GM23248 (cell line): ENCODE results near the gene PLCB3.
"Not testable (repeated sequence)": the region's sequence is repeated elsewhere in the genome, so short reads cannot be mapped to it uniquely, and the experiment has no call there.

Experiments
- EZH2 ChIP-seq: fragments of 200-600 bp; sonication (generic); IDR thresholded peaks from 2 replicates; pipeline ENCODE4 v1.6.1; 2018; ENCODE audit warnings: antibody characterized with exemption, mild to moderate bottlenecking; ENCODE audit not compliant: insufficient read depth, poor library complexity, severe bottlenecking
- EZH2phosphoT487 ChIP-seq: fragments of 200-600 bp; sonication (generic); IDR thresholded peaks from 2 replicates; pipeline ENCODE4 v1.6.1; 2018; ENCODE audit warnings: antibody characterized with exemption, moderate library complexity, mild to moderate bottlenecking, low read depth; ENCODE audit not compliant: insufficient read depth

DNA sequence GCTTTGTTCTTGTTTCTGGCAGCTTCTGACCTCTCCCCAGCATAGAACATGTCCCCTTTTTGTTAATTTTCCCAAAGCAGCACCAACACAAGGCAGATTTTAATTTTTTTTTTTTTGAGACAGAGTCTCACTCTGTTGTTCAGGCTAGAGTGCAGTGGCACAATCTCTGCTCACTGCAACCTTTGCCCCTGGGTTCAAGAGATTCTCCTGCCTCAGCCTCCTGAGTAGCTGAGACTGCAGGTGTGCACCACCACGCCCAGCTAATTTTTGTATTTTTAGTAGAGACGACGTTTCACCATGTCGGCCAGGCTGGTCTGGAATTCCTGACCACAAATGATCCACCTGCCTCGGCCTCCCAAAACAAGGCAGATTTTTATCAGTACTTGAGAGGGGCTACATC lies 56.5 kb downstream of the PLCB3 start:
- TF ChIP-seq EZH2, EZH2phosphoT487: not testable (repeated sequence)
